Measurements from ENCODE around the gene TET2.

The TET2 gene

DNA sequence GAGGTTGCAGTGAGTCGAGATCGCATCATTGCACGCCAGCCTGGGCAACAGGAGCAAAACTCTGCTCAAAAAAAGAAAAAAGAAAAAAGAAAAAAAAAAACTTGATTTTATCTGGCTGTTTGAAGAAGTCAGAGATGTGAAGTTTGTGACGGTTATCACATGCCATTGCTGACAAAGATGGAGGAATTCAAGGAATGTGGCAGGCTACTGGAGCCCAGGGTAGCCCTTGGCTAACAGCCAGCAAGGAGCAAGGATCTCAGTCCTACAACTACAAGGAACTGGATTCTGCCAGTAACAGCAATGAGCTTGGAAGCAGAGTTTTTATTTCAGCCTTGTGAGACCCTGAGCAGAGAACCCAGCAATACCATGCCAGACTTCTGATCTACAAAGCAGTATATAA lies 24.3 kb upstream of the TET2 start:
- 79 to 83% methylated on average over 4 of the region's 4 CpGs for WGBS, 2 experiments

DNA sequence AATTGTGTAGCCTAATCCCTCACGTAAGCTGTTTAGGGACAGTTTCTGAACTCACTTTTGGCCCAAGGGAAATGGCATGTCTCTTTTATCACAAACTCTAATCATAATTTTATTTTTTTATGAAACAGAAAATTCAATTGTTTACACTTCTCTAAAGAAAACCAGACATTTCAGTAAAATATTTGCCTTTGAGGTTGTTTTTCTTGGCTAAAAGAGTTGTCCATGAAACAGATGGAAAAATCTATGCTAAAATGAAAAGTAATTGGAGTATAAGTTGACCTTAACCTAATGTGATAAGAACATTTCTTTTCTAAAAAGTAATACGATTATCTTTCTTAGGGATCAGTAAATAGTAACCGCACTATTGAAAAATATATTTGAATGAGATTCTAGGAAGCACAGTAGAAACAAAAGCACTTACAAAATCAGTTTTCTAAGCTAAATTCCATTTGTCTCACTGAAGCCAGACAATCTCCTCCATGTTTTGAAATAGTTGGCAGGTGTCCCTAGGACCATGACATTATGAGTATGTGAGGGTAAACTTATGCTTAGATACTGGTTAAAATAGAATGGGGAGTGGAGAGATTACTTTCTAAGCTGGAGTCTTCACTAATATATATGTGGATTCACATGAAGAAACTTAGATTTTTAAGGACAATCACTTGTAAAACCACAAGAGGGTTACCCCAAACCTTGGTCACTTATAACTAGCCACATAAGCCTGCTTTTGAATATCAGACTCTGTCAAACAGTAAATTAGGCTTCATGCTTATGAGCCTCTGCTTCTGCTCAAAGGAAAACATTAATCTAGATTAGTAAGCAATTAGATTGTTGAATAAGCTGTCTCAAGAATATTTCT lies 20.1 kb upstream of the TET2 start:
- Histone ChIP-seq H3K27ac (ENCODE audit: insufficient read depth, low read depth, low read length, poor library complexity, severe bottlenecking) (no peak overlapping the region), H3K4me1 (ENCODE audit: control insufficient read depth, insufficient read depth, low read length) (no peaks in the 10 kb centered on the region), H3K36me3 (ENCODE audit: control insufficient read depth, insufficient read depth, low read length) (no peaks in the 10 kb centered on the region), H3K4me3 (ENCODE audit: insufficient read depth, low read depth, low read length) (no peak overlapping the region), H3K9me3 (ENCODE audit: control insufficient read depth, low read length) (no peaks in the 10 kb centered on the region), H3K27me3 (ENCODE audit: control insufficient read depth, insufficient read depth, low read length, poor library complexity, severe bottlenecking) (no peaks in the 10 kb centered on the region)
- 92 to 95% methylated on average over 1 to 3 of the region's 3 CpGs for WGBS, 2 experiments

More for the DNA sequence above, 24.3 kb upstream of the TET2 start:
- H3K27me3 ChIP-seq (ENCODE audit: control insufficient read depth, insufficient read depth, low read length, poor library complexity, severe bottlenecking) = no peaks in the 10 kb centered on the region
- H3K27ac ChIP-seq (ENCODE audit: insufficient read depth, low read depth, low read length, poor library complexity, severe bottlenecking) = no peak overlapping the region
- H3K36me3 ChIP-seq (ENCODE audit: control insufficient read depth, insufficient read depth, low read length) = no peaks in the 10 kb centered on the region
- no peaks in the 10 kb centered on the region for H3K9me3 ChIP-seq (ENCODE audit: control insufficient read depth, low read length)
- H3K4me1 ChIP-seq (ENCODE audit: control insufficient read depth, insufficient read depth, low read length) = no peaks in the 10 kb centered on the region
- no peak overlapping the region for H3K4me3 ChIP-seq (ENCODE audit: insufficient read depth, low read depth, low read length)

DNA sequence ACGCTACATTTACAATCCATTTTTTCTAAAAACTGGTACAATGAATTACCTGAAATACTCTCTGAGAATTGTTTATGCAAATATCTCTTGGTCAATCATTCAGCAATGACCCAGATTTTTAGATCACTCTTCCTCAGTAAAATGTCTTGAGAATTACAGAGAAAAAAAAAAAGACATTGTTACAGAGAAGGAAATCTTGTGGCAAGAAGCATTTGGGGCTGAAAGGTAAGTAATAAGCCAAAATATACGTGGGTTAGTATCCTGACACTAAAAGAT lies 19.6 kb upstream of the TET2 start:
- H3K4me1 ChIP-seq (ENCODE audit: control insufficient read depth, insufficient read depth, low read length) = no peaks in the 10 kb centered on the region
- 78 to 87% methylated on average over 2 of the region's 2 CpGs for WGBS, 2 experiments
- H3K36me3 ChIP-seq (ENCODE audit: control insufficient read depth, insufficient read depth, low read length) = no peaks in the 10 kb centered on the region
- H3K9me3 ChIP-seq (ENCODE audit: control insufficient read depth, low read length) = no peaks in the 10 kb centered on the region
- H3K4me3 ChIP-seq (ENCODE audit: insufficient read depth, low read depth, low read length) = no peak overlapping the region
- no peak overlapping the region for H3K27ac ChIP-seq (ENCODE audit: insufficient read depth, low read depth, low read length, poor library complexity, severe bottlenecking)
- H3K27me3 ChIP-seq (ENCODE audit: control insufficient read depth, insufficient read depth, low read length, poor library complexity, severe bottlenecking) = no peaks in the 10 kb centered on the region

DNA sequence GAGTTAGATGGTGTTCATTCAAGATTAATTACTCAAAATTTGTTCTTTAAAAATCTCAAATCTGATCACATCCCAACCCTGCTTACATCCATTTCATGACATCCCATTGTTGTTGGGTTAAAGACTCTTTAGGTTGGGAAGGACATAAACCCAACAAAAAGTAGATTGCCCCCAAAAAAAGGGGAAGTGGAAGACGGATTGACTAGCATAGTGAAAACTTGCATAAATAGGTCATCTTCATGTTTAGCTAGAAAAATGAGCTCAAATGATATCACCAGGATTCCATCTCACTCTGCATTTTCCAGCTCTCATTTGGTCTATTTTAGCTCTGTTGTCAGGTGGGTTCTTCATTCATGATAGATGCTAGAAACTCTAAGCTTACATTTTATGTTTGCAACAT lies 18.5 kb upstream of the TET2 start:
- no peaks in the 10 kb centered on the region for H3K27me3 ChIP-seq (ENCODE audit: control insufficient read depth, insufficient read depth, low read length, poor library complexity, severe bottlenecking)
- H3K4me3 ChIP-seq (ENCODE audit: insufficient read depth, low read depth, low read length) = no peak overlapping the region
- no peaks in the 10 kb centered on the region for H3K4me1 ChIP-seq (ENCODE audit: control insufficient read depth, insufficient read depth, low read length)
- H3K36me3 ChIP-seq (ENCODE audit: control insufficient read depth, insufficient read depth, low read length) = no peaks in the 10 kb centered on the region
- H3K9me3 ChIP-seq (ENCODE audit: control insufficient read depth, low read length) = no peaks in the 10 kb centered on the region
- WGBS, 2 experiments = 93 to 100% methylated on average over 1 of the region's 1 CpG
- H3K27ac ChIP-seq (ENCODE audit: insufficient read depth, low read depth, low read length, poor library complexity, severe bottlenecking) = no peak overlapping the region

DNA sequence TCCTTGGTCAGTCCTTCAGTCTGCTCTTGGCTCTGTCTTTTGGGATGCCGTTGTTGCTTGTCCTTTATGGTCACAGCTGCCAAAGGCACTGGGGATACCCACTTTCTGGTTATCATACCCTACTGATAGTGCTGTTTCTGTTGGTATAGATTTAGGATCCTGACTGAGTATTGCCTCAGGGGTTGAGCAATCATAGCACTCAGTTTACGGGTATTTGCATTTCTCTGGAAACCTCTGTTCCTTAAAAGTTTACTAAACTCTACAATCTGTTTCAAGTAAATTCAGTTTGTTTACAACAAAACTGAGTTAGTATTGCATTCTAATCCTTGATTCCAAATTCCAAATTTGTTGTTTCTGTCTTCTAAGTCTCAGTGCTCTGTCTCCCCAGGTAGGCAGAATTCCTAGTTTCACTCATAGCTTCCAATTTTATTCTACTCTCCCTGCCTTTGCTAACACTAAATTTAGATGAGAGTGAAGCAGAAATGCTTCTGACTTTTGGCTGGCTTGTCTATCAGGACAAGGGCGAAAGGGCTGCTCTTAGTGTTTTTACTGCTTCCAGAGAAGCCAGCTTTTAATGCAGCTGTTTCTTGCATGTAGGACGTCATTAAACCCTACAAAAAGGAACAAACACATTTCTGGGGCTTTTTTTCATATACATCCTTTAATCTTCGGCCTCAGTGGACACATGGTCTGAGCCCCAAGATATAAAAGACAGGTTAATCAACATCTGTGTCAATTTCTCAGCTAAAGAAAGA lies 17.2 kb upstream of the TET2 start:
- Histone ChIP-seq H3K36me3 (ENCODE audit: control insufficient read depth, insufficient read depth, low read length) (no peaks in the 10 kb centered on the region), H3K4me3 (ENCODE audit: insufficient read depth, low read depth, low read length) (no peak overlapping the region), H3K27me3 (ENCODE audit: control insufficient read depth, insufficient read depth, low read length, poor library complexity, severe bottlenecking) (no peaks in the 10 kb centered on the region), H3K4me1 (ENCODE audit: control insufficient read depth, insufficient read depth, low read length) (no peaks in the 10 kb centered on the region), H3K9me3 (ENCODE audit: control insufficient read depth, low read length) (no peaks in the 10 kb centered on the region), H3K27ac (ENCODE audit: insufficient read depth, low read depth, low read length, poor library complexity, severe bottlenecking) (no peak overlapping the region)
- WGBS, 2 experiments = 92% methylated on average over 5 of the region's 5 CpGs

- Histone ChIP-seq H3K36me3 (ENCODE audit: control insufficient read depth, insufficient read depth, low read length) (no peaks in the 10 kb centered on the region), H3K4me1 (ENCODE audit: control insufficient read depth, insufficient read depth, low read length) (no peaks in the 10 kb centered on the region), H3K27me3 (ENCODE audit: control insufficient read depth, insufficient read depth, low read length, poor library complexity, severe bottlenecking) (no peaks in the 10 kb centered on the region), H3K27ac (ENCODE audit: insufficient read depth, low read depth, low read length, poor library complexity, severe bottlenecking) (no peak overlapping the region), H3K9me3 (ENCODE audit: control insufficient read depth, low read length) (no peaks in the 10 kb centered on the region), H3K4me3 (ENCODE audit: insufficient read depth, low read depth, low read length) (no peak overlapping the region)
- 77 to 97% methylated on average over 1 of the region's 1 CpG for WGBS, 2 experiments
Observed at GRCh38 chr4:105130945-105131344, 15.7 kb upstream of the TET2 start.

DNA sequence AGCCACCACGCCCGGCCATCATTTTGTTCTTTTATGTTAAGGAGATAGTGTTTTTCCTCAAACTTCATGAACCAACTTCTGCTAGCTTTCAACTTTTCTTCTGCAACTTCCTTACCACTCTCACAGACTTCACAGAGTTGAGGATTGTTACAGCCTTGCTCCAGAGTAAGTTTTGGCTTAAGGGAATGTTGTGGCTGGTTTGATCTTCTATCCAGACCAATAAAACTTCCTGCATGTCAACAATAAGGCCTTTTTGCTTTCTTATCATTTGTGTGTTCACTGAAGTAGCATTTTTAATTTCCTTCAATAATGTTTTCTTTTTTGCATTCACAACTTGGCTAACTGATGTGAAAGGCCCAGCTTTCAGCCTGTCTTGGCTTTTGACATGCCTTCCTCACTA lies 12.7 kb upstream of the TET2 start:
- Histone ChIP-seq H3K4me3 (ENCODE audit: insufficient read depth, low read depth, low read length) (no peak overlapping the region), H3K36me3 (ENCODE audit: control insufficient read depth, insufficient read depth, low read length) (no peaks in the 10 kb centered on the region), H3K9me3 (ENCODE audit: control insufficient read depth, low read length) (no peaks in the 10 kb centered on the region), H3K4me1 (ENCODE audit: control insufficient read depth, insufficient read depth, low read length) (no peaks in the 10 kb centered on the region), H3K27me3 (ENCODE audit: control insufficient read depth, insufficient read depth, low read length, poor library complexity, severe bottlenecking) (no peaks in the 10 kb centered on the region), H3K27ac (ENCODE audit: insufficient read depth, low read depth, low read length, poor library complexity, severe bottlenecking) (no peak overlapping the region)
- 87 to 100% methylated on average over 2 of the region's 2 CpGs for WGBS, 2 experiments

- Histone ChIP-seq H3K27me3 (ENCODE audit: control insufficient read depth, insufficient read depth, low read length, poor library complexity, severe bottlenecking) (no peaks in the 10 kb centered on the region), H3K9me3 (ENCODE audit: control insufficient read depth, low read length) (no peaks in the 10 kb centered on the region), H3K4me1 (ENCODE audit: control insufficient read depth, insufficient read depth, low read length) (no peaks in the 10 kb centered on the region), H3K27ac (ENCODE audit: insufficient read depth, low read depth, low read length, poor library complexity, severe bottlenecking) (no peak overlapping the region), H3K36me3 (ENCODE audit: control insufficient read depth, insufficient read depth, low read length) (no peaks in the 10 kb centered on the region), H3K4me3 (ENCODE audit: insufficient read depth, low read depth, low read length) (no peak overlapping the region)
- 88 to 91% methylated on average over 2 of the region's 2 CpGs for WGBS, 2 experiments
Observed at GRCh38 chr4:105135785-105136184, 10.9 kb upstream of the TET2 start.

GRCh38 chr4:105137121-105137875 lies 9.4 kb upstream of the TET2 start:
- Histone ChIP-seq H3K4me3 (ENCODE audit: insufficient read depth, low read depth, low read length) (no peak overlapping the region), H3K9me3 (ENCODE audit: control insufficient read depth, low read length) (no peaks in the 10 kb centered on the region), H3K36me3 (ENCODE audit: control insufficient read depth, insufficient read depth, low read length) (no peaks in the 10 kb centered on the region), H3K27ac (ENCODE audit: insufficient read depth, low read depth, low read length, poor library complexity, severe bottlenecking) (no peak overlapping the region), H3K27me3 (ENCODE audit: control insufficient read depth, insufficient read depth, low read length, poor library complexity, severe bottlenecking) (peaks cover 8% of the 10 kb centered on the region), H3K4me1 (ENCODE audit: control insufficient read depth, insufficient read depth, low read length) (no peaks in the 10 kb centered on the region)
- WGBS, 2 experiments = 80 to 84% methylated on average over 5 of the region's 5 CpGs

- H3K4me3 ChIP-seq (ENCODE audit: insufficient read depth, low read depth, low read length) = no peak overlapping the region
- 86 to 92% methylated on average over 1 of the region's 1 CpG for WGBS, 2 experiments
- no peaks in the 10 kb centered on the region for H3K36me3 ChIP-seq (ENCODE audit: control insufficient read depth, insufficient read depth, low read length)
- peaks cover 30% of the 10 kb centered on the region for H3K27me3 ChIP-seq (ENCODE audit: control insufficient read depth, insufficient read depth, low read length, poor library complexity, severe bottlenecking)
- no peaks in the 10 kb centered on the region for H3K4me1 ChIP-seq (ENCODE audit: control insufficient read depth, insufficient read depth, low read length)
- no peaks in the 10 kb centered on the region for H3K9me3 ChIP-seq (ENCODE audit: control insufficient read depth, low read length)
- no peak overlapping the region for H3K27ac ChIP-seq (ENCODE audit: insufficient read depth, low read depth, low read length, poor library complexity, severe bottlenecking)
Observed at GRCh38 chr4:105139646-105140045, 7.0 kb upstream of the TET2 start.

All from ectodermal cell (in vitro differentiated cells).